ENCODE results near the gene ERCC6L2. TPM values are rescaled to one million over a fixed set of nuclear protein-coding genes. Genes with fewer than 3 reads are reported as not detected.

ERCC6L2 gene
- total RNA-seq, 4 donors from 2014 or later: 82.0 to 128 (median 108) TPM

- TF ChIP-seq CTCF (IDR thresholded peaks at IDR 0.05) (no peak), POLR2A (IDR thresholded peaks at IDR 0.05) (no peak), EP300 (IDR thresholded peaks at IDR 0.05) (peak in 1 of 2 donors; percentile 35)
- WGBS, 2 donors: 64 to 66% methylated on average over 8 of the region's 8 CpGs
- Histone ChIP-seq H3K4me3 (no peak overlapping the region), H3K9me3 (no peaks in the 10 kb centered on the region), H3K4me1 (peaks cover 0 to 20% (median 0%) of the 10 kb centered on the region in 4 donors), H3K27ac (no peak overlapping the region), H3K36me3 (peaks cover 0 to 19% (median 0%) of the 10 kb centered on the region in 3 donors), H3K27me3 (no peaks in the 10 kb centered on the region)
- DNase-seq (ENCODE audit: low spot score in 2 of 2): no peak
These were observed 105.0 kb downstream of the ERCC6L2 start for GRCh38 chr9:95980262-95981125.

GRCh38 chr9:95981761-95982390 lies 106.4 kb downstream of the ERCC6L2 start:
- Histone ChIP-seq H3K36me3 (peaks cover 0 to 30% (median 0%) of the 10 kb centered on the region in 3 donors), H3K4me3 (no peak overlapping the region), H3K4me1 (peaks cover 0 to 20% (median 0%) of the 10 kb centered on the region in 4 donors), H3K27ac (no peak overlapping the region), H3K9me3 (no peaks in the 10 kb centered on the region), H3K27me3 (no peaks in the 10 kb centered on the region)
- DNase-seq (ENCODE audit: low spot score in 2 of 2): no peak
- TF ChIP-seq POLR2A (IDR thresholded peaks at IDR 0.05) (no peak), EP300 (IDR thresholded peaks at IDR 0.05) (no peak), CTCF (IDR thresholded peaks at IDR 0.05) (no peak)
- WGBS, 2 donors: 39 to 49% methylated on average over 5 of the region's 5 CpGs

DNA sequence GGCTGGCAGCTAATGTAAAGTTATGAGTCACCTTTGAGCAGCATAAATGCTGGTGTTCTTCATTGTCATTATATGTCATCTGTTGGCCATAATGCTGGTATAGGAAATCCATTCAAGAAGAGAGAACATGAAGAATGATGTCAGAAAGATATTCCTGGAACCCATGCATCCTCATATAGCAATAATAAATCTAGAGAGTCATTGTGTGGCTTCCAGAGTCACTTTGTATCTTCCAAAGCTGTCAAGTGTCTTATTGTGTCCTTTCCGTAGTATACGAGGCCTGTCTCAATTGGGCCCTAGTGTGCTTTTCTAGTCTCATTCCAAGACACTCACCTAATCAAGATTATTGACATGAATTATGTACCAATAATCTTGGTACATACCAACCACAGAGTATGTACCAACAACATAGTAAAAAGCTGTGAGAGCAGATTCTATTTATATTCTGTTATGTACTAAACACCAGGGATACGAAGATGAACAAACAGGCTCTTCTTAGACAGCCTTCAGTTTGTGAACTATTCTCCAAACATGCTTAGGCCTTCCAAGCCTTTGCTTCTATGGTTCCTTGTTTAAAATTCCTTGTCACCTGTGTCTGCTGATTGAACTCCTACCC lies 110.1 kb downstream of the ERCC6L2 start:
- no peak overlapping the region for H3K4me3 ChIP-seq
- WGBS, 2 donors: 87 to 93% methylated on average over 3 of the region's 3 CpGs
- H3K4me1 ChIP-seq: peaks cover 0 to 11% (median 0%) of the 10 kb centered on the region in 4 donors
- peaks cover 0 to 30% (median 0%) of the 10 kb centered on the region in 3 donors for H3K36me3 ChIP-seq
- no peaks in the 10 kb centered on the region for H3K27me3 ChIP-seq
- no peak for TF ChIP-seq POLR2A (IDR thresholded peaks at IDR 0.05)
- no peak for TF ChIP-seq EP300 (IDR thresholded peaks at IDR 0.05)
- no peak for TF ChIP-seq CTCF (IDR thresholded peaks at IDR 0.05)
- no peaks in the 10 kb centered on the region for H3K9me3 ChIP-seq
- no peak for DNase-seq (ENCODE audit: low spot score in 2 of 2)
- no peak overlapping the region for H3K27ac ChIP-seq

DNA sequence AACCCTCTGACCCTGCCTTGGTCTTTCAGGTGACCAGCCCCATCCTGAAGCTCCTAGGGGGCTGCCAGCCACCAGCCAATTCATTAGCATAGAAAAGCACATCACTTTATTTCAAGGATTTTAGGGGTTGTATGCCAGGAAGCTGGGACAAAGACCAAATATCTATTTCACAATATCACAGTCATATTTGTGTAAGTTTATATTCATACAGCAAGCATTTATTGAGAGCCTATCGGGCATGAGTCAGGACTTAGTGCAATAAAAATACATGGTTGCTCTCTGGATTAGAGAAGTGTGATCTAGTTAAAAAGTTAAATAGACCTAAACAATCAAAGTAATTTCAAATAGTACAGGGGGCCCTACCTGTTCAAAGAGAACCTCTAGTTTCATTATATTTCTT lies 113.8 kb downstream of the ERCC6L2 start:
- 72 to 83% methylated on average over 1 of the region's 1 CpG for WGBS, 2 donors
- H3K36me3 ChIP-seq: peaks cover 0 to 40% (median 0%) of the 10 kb centered on the region in 3 donors
- TF ChIP-seq POLR2A (IDR thresholded peaks at IDR 0.05) (no peak), EP300 (IDR thresholded peaks at IDR 0.05) (no peak), CTCF (IDR thresholded peaks at IDR 0.05) (no peak)

More for the DNA sequence above, 113.8 kb downstream of the ERCC6L2 start:
- Histone ChIP-seq H3K27me3 (no peaks in the 10 kb centered on the region), H3K4me3 (no peak overlapping the region), H3K4me1 (peaks cover 0 to 7% (median 0%) of the 10 kb centered on the region in 4 donors), H3K9me3 (no peaks in the 10 kb centered on the region), H3K27ac (no peak overlapping the region)
- no peak for DNase-seq (ENCODE audit: low spot score in 2 of 2)

Measured in tibial nerve (tissue), 4 donors.